Natural killer cell (primary cell): ENCODE measurements around the gene LDB2. TPM values are rescaled to one million over a fixed set of nuclear protein-coding genes. Genes with fewer than 3 reads are reported as not detected.

Source experiments
- ATAC-seq, 3 donors: fragments of 150-1000 bp in 2 of 3; fragments of 200-7000 bp in 1 of 3; cut with Tn5 transposase; 1 replicate in 1 of 3; 2 replicates in 2 of 3; pipeline ENCODE4 v1.10.0; 2021; ENCODE audit warnings: mild to moderate bottlenecking in 2 of 3, moderate library complexity in 2 of 3
- DNase-seq, 2 donors: peaks; one replicate each; pipeline versions ENCODE4 v3.0.0 to v3.0.0-alpha.2; 2013 to 2021; ENCODE audit warnings: mixed read lengths in 1 of 2
- H3K27ac ChIP-seq: one replicate; pipeline ENCODE4 v1.5.1; 2013; ENCODE audit warnings: mild to moderate bottlenecking, low read length
- H3K27me3 ChIP-seq: one replicate; pipeline ENCODE4 v1.6.1; 2013; ENCODE audit warnings: low read length; ENCODE audit not compliant: control insufficient read depth, insufficient read depth
- H3K36me3 ChIP-seq: one replicate; pipeline ENCODE4 v1.6.1; 2013; ENCODE audit warnings: low read length; ENCODE audit not compliant: control insufficient read depth, insufficient read depth
- H3K4me1 ChIP-seq: one replicate; pipeline ENCODE4 v1.6.1; 2013; ENCODE audit warnings: low read length; ENCODE audit not compliant: control insufficient read depth, insufficient read depth
- H3K4me3 ChIP-seq: one replicate; pipeline ENCODE4 v1.5.1; 2013; ENCODE audit warnings: low read length
- H3K9me3 ChIP-seq: one replicate; pipeline ENCODE4 v1.6.1; 2013; ENCODE audit warnings: low read length; ENCODE audit not compliant: control insufficient read depth, insufficient read depth
- H3K27ac Mint-ChIP-seq, 2 donors: one replicate each; pipeline ENCODE4 v1.8.0; 2022; ENCODE audit warnings: mild to moderate bottlenecking in 2 of 2, mixed read lengths in 2 of 2, moderate library complexity in 1 of 2
- H3K27me3 Mint-ChIP-seq, 2 donors: one replicate each; pipeline ENCODE4 v1.8.0; 2022; ENCODE audit warnings: low read depth in 2 of 2, mixed read lengths in 2 of 2
- H3K36me3 Mint-ChIP-seq: one replicate; pipeline ENCODE4 v1.8.0; 2022; ENCODE audit warnings: mixed read lengths
- H3K4me1 Mint-ChIP-seq, 2 donors: one replicate each; pipeline ENCODE4 v1.8.0; 2022; ENCODE audit warnings: mixed read lengths in 2 of 2
- H3K4me3 Mint-ChIP-seq: one replicate; pipeline ENCODE4 v1.8.0; 2022; ENCODE audit warnings: mild to moderate bottlenecking, moderate library complexity, mixed read lengths
- H3K9me3 Mint-ChIP-seq, 2 donors: one replicate each; pipeline ENCODE4 v1.8.0; 2022; ENCODE audit warnings: mixed read lengths in 2 of 2
- CTCF ChIP-seq: fragments of 200-600 bp; IDR thresholded peaks from one replicate; pipeline ENCODE4 v1.8.0; 2022; ENCODE audit warnings: antibody characterized with exemption
- WGBS: methylation state at CpG from one replicate; pipeline ENCODE4 v1.1.7; 2013; ENCODE audit warnings: missing lambda C conversion rate; ENCODE audit not compliant: insufficient coverage; 5-methylcytosine and 5-hydroxymethylcytosine counted together
- intact Hi-C: fragments of 100-400 bp; cut with micrococcal nuclease; formaldehyde crosslinking; loops from one replicate; pipeline ENCODE4 v1.14.2; 2022
- total RNA-seq, 4 donors: library from RNA; stranded (reverse); fragments of 120-200 nt in 1 of 4; gene quantifications; one replicate each; pipeline versions ENCODE4 v1.2.3 to v1.2.4, GENCODE V29; 2013 to 2022

LDB2 gene
- total RNA-seq, 3 donors from 2014 or later (not counting 1 experiment from before 2014, with no cell fraction given) = 8.2 to 14.2 (median 13.6) TPM

- Mint-ChIP-seq H3K27me3 (no peaks in the 10 kb centered on the region), H3K4me3 (no peak overlapping the region), H3K36me3 (no peaks in the 10 kb centered on the region), H3K27ac (no peak overlapping the region), H3K4me1 (no peaks in the 10 kb centered on the region), H3K9me3 (no peaks in the 10 kb centered on the region)
- Histone ChIP-seq H3K27me3 (no peaks in the 10 kb centered on the region), H3K36me3 (no peaks in the 10 kb centered on the region), H3K4me1 (no peaks in the 10 kb centered on the region), H3K9me3 (no peaks in the 10 kb centered on the region), H3K4me3 (no peak overlapping the region), H3K27ac (no peak overlapping the region)
- 94% methylated on average over 4 of the region's 4 CpGs for WGBS
- no peak for TF ChIP-seq CTCF
- no peak for ATAC-seq
- no peak for DNase-seq
- intact Hi-C loops = no loop called here
Measured at GRCh38 chr4:16838226-16838875, 60.1 kb downstream of the LDB2 start.

- Mint-ChIP-seq H3K27ac (no peak overlapping the region), H3K4me3 (no peak overlapping the region), H3K4me1 (no peaks in the 10 kb centered on the region), H3K9me3 (no peaks in the 10 kb centered on the region), H3K27me3 (no peaks in the 10 kb centered on the region), H3K36me3 (no peaks in the 10 kb centered on the region)
- ATAC-seq (no peak), DNase-seq (no peak)
- no peaks in the 10 kb centered on the region for H3K4me1 ChIP-seq
- WGBS = 85% methylated on average over 3 of the region's 3 CpGs
- H3K27ac ChIP-seq = no peak overlapping the region
- no peaks in the 10 kb centered on the region for H3K27me3 ChIP-seq
- H3K36me3 ChIP-seq = no peaks in the 10 kb centered on the region
- intact Hi-C loops = no loop called here
- H3K4me3 ChIP-seq = no peak overlapping the region
- no peaks in the 10 kb centered on the region for H3K9me3 ChIP-seq
- TF ChIP-seq CTCF = no peak
Measured at GRCh38 chr4:16837475-16837874, 61.0 kb downstream of the LDB2 start.

- intact Hi-C loops = no loop called here
- Histone ChIP-seq H3K9me3 (no peaks in the 10 kb centered on the region), H3K27me3 (no peaks in the 10 kb centered on the region), H3K4me3 (no peak overlapping the region), H3K27ac (no peak overlapping the region), H3K4me1 (no peaks in the 10 kb centered on the region), H3K36me3 (no peaks in the 10 kb centered on the region)
- Mint-ChIP-seq H3K9me3 (no peaks in the 10 kb centered on the region), H3K27me3 (no peaks in the 10 kb centered on the region), H3K4me3 (no peak overlapping the region), H3K4me1 (no peaks in the 10 kb centered on the region), H3K36me3 (no peaks in the 10 kb centered on the region), H3K27ac (no peak overlapping the region)
- ATAC-seq = no peak
- WGBS = 77% methylated on average over 2 of the region's 2 CpGs
- DNase-seq = no peak
- no peak for TF ChIP-seq CTCF
Measured at GRCh38 chr4:16836324-16836723, 62.1 kb downstream of the LDB2 start.
